ENCODE results near the gene OPCML.

Gene OPCML

DNA sequence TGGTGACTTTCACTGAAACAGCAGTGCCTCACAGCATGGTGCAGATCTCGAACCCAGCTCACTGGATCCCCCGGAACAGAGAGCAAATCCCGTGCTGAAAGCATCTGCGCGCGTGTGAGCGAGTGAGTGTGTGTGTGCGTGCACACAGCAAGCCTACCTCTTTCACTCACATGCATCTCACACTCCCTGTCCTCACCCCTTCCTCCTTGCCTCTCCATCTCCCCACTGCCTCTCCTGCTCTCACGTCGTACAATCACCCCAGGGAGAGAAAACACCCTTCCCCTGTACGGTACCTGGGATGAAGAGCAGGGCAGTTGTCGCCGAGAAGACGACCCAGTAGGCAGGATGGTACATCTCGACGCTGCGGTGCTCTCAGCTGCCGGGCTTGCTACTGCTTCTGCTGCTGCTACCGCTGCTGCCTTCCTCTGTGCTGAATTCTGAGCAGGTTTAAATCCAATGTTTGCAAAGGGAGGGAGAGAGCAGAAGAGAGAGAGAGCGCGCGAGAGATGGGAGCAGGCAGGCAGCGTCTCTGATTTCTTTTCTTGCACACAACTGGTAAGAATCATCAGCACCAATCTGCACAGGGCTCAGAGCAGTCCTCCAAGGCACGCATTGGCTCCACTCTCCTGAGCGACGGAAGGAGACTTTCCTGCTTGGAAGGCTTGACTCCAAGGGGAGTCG is at the start of gene OPCML:
OPCML (minus strand) TSS at position 531 of the 681 bp plus-strand sequence.
- Histone ChIP-seq H3K4me3 (ENCODE audit: severe bottlenecking) (no peak within 1 kb of the TSS), H3K4me1 (ENCODE audit: insufficient read depth, poor library complexity, severe bottlenecking) (no peaks in the 10 kb centered on the region), H3K9me3 (ENCODE audit: severe bottlenecking) (no peaks in the 10 kb centered on the region), H3K27me3 (ENCODE audit: insufficient read depth, poor library complexity, severe bottlenecking) (peaks cover 14% of the 10 kb centered on the region), H3K27ac (ENCODE audit: poor library complexity, severe bottlenecking) (no peak within 1 kb of the TSS), H3K36me3 (ENCODE audit: low read depth) (no peaks in the 10 kb centered on the region)
- TF ChIP-seq, protein P1, sequence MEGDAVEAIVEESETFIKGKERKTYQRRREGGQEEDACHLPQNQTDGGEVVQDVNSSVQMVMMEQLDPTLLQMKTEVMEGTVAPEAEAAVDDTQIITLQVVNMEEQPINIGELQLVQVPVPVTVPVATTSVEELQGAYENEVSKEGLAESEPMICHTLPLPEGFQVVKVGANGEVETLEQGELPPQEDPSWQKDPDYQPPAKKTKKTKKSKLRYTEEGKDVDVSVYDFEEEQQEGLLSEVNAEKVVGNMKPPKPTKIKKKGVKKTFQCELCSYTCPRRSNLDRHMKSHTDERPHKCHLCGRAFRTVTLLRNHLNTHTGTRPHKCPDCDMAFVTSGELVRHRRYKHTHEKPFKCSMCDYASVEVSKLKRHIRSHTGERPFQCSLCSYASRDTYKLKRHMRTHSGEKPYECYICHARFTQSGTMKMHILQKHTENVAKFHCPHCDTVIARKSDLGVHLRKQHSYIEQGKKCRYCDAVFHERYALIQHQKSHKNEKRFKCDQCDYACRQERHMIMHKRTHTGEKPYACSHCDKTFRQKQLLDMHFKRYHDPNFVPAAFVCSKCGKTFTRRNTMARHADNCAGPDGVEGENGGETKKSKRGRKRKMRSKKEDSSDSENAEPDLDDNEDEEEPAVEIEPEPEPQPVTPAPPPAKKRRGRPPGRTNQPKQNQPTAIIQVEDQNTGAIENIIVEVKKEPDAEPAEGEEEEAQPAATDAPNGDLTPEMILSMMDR (IDR thresholded peaks at IDR 0.05; ENCODE audit: poor library complexity, severe bottlenecking) = no peak
- DNase-seq (ENCODE audit: low spot score) (no peak), ATAC-seq (ENCODE audit: low read depth) (no peak)

DNA sequence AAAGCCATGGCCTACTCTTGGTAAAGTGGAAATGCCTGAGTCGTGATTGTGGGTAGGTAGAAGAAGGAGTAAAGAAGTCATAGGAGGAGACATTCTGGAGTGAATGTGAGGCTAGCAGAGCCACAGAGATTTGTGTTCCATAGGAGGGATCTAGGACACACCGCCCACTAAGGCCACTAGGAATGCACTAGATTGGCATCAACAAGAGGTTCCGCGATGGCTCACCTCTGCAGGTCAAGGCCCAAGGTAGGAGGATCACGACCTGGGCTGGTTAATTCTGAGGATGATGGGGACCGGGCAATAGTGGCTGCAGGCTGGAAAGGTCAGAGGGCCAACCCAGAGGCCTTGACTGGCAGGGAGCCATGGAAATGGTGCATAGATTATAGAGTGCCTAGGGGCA is 48.8 kb upstream of the OPCML start:
- no peak for DNase-seq (ENCODE audit: low spot score)
- Histone ChIP-seq H3K4me1 (ENCODE audit: insufficient read depth, poor library complexity, severe bottlenecking) (no peaks in the 10 kb centered on the region), H3K4me3 (ENCODE audit: severe bottlenecking) (no peak overlapping the region), H3K36me3 (ENCODE audit: low read depth) (no peaks in the 10 kb centered on the region), H3K27ac (ENCODE audit: poor library complexity, severe bottlenecking) (no peak overlapping the region), H3K27me3 (ENCODE audit: insufficient read depth, poor library complexity, severe bottlenecking) (no peaks in the 10 kb centered on the region), H3K9me3 (ENCODE audit: severe bottlenecking) (no peaks in the 10 kb centered on the region)
- TF ChIP-seq, protein P1 (IDR thresholded peaks at IDR 0.05; ENCODE audit: poor library complexity, severe bottlenecking) = no peak
- ATAC-seq (ENCODE audit: low read depth) = no peak

DNA sequence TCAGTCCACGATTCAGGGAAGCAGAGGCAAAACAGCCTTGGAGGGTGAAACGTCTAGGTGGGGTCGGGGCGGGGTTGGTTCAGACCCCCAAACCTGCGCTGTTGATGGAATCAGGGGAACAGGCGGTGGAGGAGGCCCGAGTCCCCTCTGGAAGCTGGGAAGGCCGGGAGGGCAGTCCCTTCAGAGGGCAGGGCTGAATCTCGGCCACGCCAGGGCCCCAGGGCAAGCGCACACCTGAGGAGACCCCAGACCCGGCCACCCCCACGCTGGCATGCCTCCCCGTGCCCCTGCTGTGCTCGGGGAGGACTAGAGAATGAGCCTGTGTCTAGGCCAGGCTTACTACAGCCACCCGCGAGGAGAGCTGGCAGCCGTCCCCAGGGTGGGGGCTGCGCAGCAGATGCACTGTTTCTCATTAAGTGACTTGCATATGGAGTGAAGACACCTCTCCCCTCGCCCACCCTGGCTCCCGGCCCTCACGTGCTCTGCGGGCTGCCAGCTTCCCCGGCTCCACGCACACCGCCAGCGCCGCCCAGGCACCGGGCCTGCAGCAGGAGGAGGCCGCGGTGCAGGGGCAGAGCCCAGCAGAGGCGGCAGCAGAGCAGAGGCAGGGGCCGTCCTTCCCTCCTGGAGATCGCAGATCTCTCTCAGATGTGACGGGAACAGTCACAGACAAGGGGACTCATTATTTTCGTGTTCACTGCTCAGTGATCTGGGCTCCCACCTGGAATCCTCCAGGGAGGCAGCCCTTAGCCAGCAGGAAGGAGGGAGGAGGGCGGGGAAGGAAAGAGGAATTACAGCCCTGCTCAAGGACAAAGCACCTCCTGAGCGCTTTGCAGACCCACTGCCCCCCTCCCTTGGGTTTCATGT is 47.1 kb upstream of the OPCML start:
- H3K4me1 ChIP-seq (ENCODE audit: insufficient read depth, poor library complexity, severe bottlenecking) = no peaks in the 10 kb centered on the region
- TF ChIP-seq, protein P1 (IDR thresholded peaks at IDR 0.05; ENCODE audit: poor library complexity, severe bottlenecking) = no peak
- no peaks in the 10 kb centered on the region for H3K27me3 ChIP-seq (ENCODE audit: insufficient read depth, poor library complexity, severe bottlenecking)
- H3K36me3 ChIP-seq (ENCODE audit: low read depth) = no peaks in the 10 kb centered on the region
- no peaks in the 10 kb centered on the region for H3K9me3 ChIP-seq (ENCODE audit: severe bottlenecking)
- no peak overlapping the region for H3K27ac ChIP-seq (ENCODE audit: poor library complexity, severe bottlenecking)
- no peak overlapping the region for H3K4me3 ChIP-seq (ENCODE audit: severe bottlenecking)
- DNase-seq (ENCODE audit: low spot score) (no peak), ATAC-seq (ENCODE audit: low read depth) (no peak)

DNA sequence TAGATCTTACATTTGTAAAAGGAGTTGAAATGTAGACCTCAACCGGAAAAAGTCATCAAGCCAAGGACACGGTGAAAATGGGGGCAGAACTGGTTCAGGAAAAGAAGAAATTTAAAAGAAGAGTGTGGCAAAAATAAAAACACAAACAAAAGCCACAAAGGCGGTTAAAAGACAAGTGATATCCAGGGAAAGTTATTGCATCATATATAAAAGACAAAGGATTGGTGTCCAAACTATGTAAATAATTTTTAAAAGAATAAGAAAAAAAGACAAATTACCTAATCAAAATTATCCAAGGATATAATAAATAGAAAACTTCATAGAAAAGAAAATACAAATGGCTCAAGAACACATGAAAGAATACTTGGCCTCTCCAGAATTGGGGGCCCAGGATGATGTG is 45.1 kb upstream of the OPCML start:
- H3K27me3 ChIP-seq (ENCODE audit: insufficient read depth, poor library complexity, severe bottlenecking) = no peaks in the 10 kb centered on the region
- ATAC-seq (ENCODE audit: low read depth) (no peak), DNase-seq (ENCODE audit: low spot score) (no peak)
- no peak overlapping the region for H3K27ac ChIP-seq (ENCODE audit: poor library complexity, severe bottlenecking)
- H3K4me3 ChIP-seq (ENCODE audit: severe bottlenecking) = no peak overlapping the region
- H3K4me1 ChIP-seq (ENCODE audit: insufficient read depth, poor library complexity, severe bottlenecking) = no peaks in the 10 kb centered on the region
- no peaks in the 10 kb centered on the region for H3K36me3 ChIP-seq (ENCODE audit: low read depth)
- TF ChIP-seq, protein P1 (IDR thresholded peaks at IDR 0.05; ENCODE audit: poor library complexity, severe bottlenecking) = no peak
- no peaks in the 10 kb centered on the region for H3K9me3 ChIP-seq (ENCODE audit: severe bottlenecking)
